ENCODE results near the gene MSRB3. TPM values are rescaled to one million over a fixed set of nuclear protein-coding genes. Genes with fewer than 3 reads are reported as not detected.

Gene MSRB3
- total and polyA plus RNA-seq, 4 donors = 1.0 to 5.2 (median 3.1) TPM

- H3K9me3 ChIP-seq (ENCODE audit: control insufficient read depth in 4 of 4, low read length in 3 of 4) = no peaks in the 10 kb centered on the region
- H3K4me1 ChIP-seq (ENCODE audit: control insufficient read depth in 4 of 4, insufficient read depth in 4 of 4, low read length in 3 of 4) = peaks cover 3 to 11% (median 5%) of the 10 kb centered on the region in 4 donors
- WGBS = 94% methylated on average over 5 of the region's 5 CpGs
- DNase-seq (ENCODE audit: low spot score) = no peak
- H3K36me3 ChIP-seq (ENCODE audit: control insufficient read depth in 4 of 4, insufficient read depth in 3 of 4, low read depth in 1 of 4, low read length in 3 of 4) = no peaks in the 10 kb centered on the region
- no peak overlapping the region for H3K4me3 ChIP-seq (ENCODE audit: low read depth in 1 of 3, low read length in 3 of 3)
- H3K9ac ChIP-seq (ENCODE audit: low read depth in 1 of 2, low read length in 2 of 2) = no peak overlapping the region
- TF ChIP-seq NR2F2 (IDR thresholded peaks at IDR 0.05) (no peak), TAF1 (conservative IDR thresholded peaks at IDR 0.05) (no peak), ATF3 (IDR thresholded peaks at IDR 0.05) (no peak), FOXA2 (IDR thresholded peaks at IDR 0.05) (no peak), RXRA (IDR thresholded peaks at IDR 0.05) (no peak), SP1 (IDR thresholded peaks at IDR 0.05) (no peak), RAD21 (IDR thresholded peaks at IDR 0.05) (no peak), HNF4G (IDR thresholded peaks at IDR 0.05) (no peak), MAX (IDR thresholded peaks at IDR 0.05) (no peak), YY1 (IDR thresholded peaks at IDR 0.05) (no peak), EGR1 (IDR thresholded peaks at IDR 0.05; ENCODE audit: low read depth in 2 of 2) (no peak), CTCF (IDR thresholded peaks at IDR 0.05; ENCODE audit: low read depth, low read length, missing input control) (no peak), HNF4A (conservative IDR thresholded peaks at IDR 0.05) (no peak), GABPA (IDR thresholded peaks at IDR 0.05 in 1 of 2, conservative IDR thresholded peaks at IDR 0.05 in 1 of 2) (no peak), JUND (IDR thresholded peaks at IDR 0.05) (no peak), FOXA1 (IDR thresholded peaks at IDR 0.05) (no peak)
- no peaks in the 10 kb centered on the region for H3K27me3 ChIP-seq (ENCODE audit: control insufficient read depth in 4 of 4, insufficient read depth in 4 of 4, low read length in 3 of 4)
- H3K27ac ChIP-seq (ENCODE audit: low read depth in 1 of 2, low read length in 2 of 2) = no peak overlapping the region
These were observed 136.0 kb downstream of the MSRB3 start for GRCh38 chr12:65414526-65414925.

- Histone ChIP-seq H3K4me3 (ENCODE audit: low read depth in 1 of 3, low read length in 3 of 3) (no peak overlapping the region), H3K27ac (ENCODE audit: low read depth in 1 of 2, low read length in 2 of 2) (no peak overlapping the region), H3K4me1 (ENCODE audit: control insufficient read depth in 4 of 4, insufficient read depth in 4 of 4, low read length in 3 of 4) (peaks cover 2 to 6% (median 3%) of the 10 kb centered on the region in 4 donors), H3K9me3 (ENCODE audit: control insufficient read depth in 4 of 4, low read length in 3 of 4) (no peaks in the 10 kb centered on the region), H3K9ac (ENCODE audit: low read depth in 1 of 2, low read length in 2 of 2) (no peak overlapping the region), H3K27me3 (ENCODE audit: control insufficient read depth in 4 of 4, insufficient read depth in 4 of 4, low read length in 3 of 4) (no peaks in the 10 kb centered on the region), H3K36me3 (ENCODE audit: control insufficient read depth in 4 of 4, insufficient read depth in 3 of 4, low read depth in 1 of 4, low read length in 3 of 4) (no peaks in the 10 kb centered on the region)
- no peak for DNase-seq (ENCODE audit: low spot score)
- peak; percentile 21 to 35 for TF ChIP-seq RXRA (IDR thresholded peaks at IDR 0.05)
- TF ChIP-seq SP1 (IDR thresholded peaks at IDR 0.05) = peak; percentile 26
- TF ChIP-seq TAF1 (conservative IDR thresholded peaks at IDR 0.05) = no peak
- peak; percentile 73 to 89 for TF ChIP-seq HNF4A (conservative IDR thresholded peaks at IDR 0.05)
- TF ChIP-seq HNF4G (IDR thresholded peaks at IDR 0.05) = peak; percentile 49
- TF ChIP-seq RAD21 (IDR thresholded peaks at IDR 0.05) = peak in 1 of 2 donors; percentile 9
These were observed 137.3 kb downstream of the MSRB3 start for GRCh38 chr12:65415826-65416225.

- no peak for DNase-seq (ENCODE audit: low spot score)
- Histone ChIP-seq H3K36me3 (ENCODE audit: control insufficient read depth in 4 of 4, insufficient read depth in 3 of 4, low read depth in 1 of 4, low read length in 3 of 4) (no peaks in the 10 kb centered on the region), H3K4me1 (ENCODE audit: control insufficient read depth in 4 of 4, insufficient read depth in 4 of 4, low read length in 3 of 4) (peaks cover 0 to 2% (median 0%) of the 10 kb centered on the region in 4 donors), H3K27me3 (ENCODE audit: control insufficient read depth in 4 of 4, insufficient read depth in 4 of 4, low read length in 3 of 4) (no peaks in the 10 kb centered on the region), H3K9me3 (ENCODE audit: control insufficient read depth in 4 of 4, low read length in 3 of 4) (peaks cover 0 to 5% (median 4%) of the 10 kb centered on the region in 4 donors), H3K9ac (ENCODE audit: low read depth in 1 of 2, low read length in 2 of 2) (no peak overlapping the region), H3K4me3 (ENCODE audit: low read depth in 1 of 3, low read length in 3 of 3) (no peak overlapping the region), H3K27ac (ENCODE audit: low read depth in 1 of 2, low read length in 2 of 2) (no peak overlapping the region)
- no peak for TF ChIP-seq YY1 (IDR thresholded peaks at IDR 0.05)
- no peak for TF ChIP-seq HNF4A (conservative IDR thresholded peaks at IDR 0.05)
- TF ChIP-seq GABPA (IDR thresholded peaks at IDR 0.05 in 1 of 2, conservative IDR thresholded peaks at IDR 0.05 in 1 of 2) = no peak
- TF ChIP-seq CTCF (IDR thresholded peaks at IDR 0.05; ENCODE audit: low read depth, low read length, missing input control) = no peak
- 91% methylated on average over 12 of the region's 12 CpGs for WGBS
These were observed 141.0 kb downstream of the MSRB3 start for GRCh38 chr12:65419284-65420072.

Measured in liver (tissue), 9 donors.